SK-N-SH (cell line): ENCODE measurements around the gene MAGI2. TPM values are rescaled to one million over a fixed set of nuclear protein-coding genes. Genes with fewer than 3 reads are reported as not detected.

Experiments
- CTCF ChIA-PET: fragments of 300-600, 350-600 bp; formaldehyde crosslinking; extraction: SDS; loops from one replicate; lab custom pipeline; 2021; lab: Yijun Ruan, JAX
- POLR2A ChIA-PET: fragments of 350-600 bp; sonication (Branson Sonifier 250); formaldehyde crosslinking; extraction: SDS; loops from one replicate; lab custom pipeline; 2020; ENCODE audit warnings: antibody characterized with exemption, inconsistent platforms; lab: Yijun Ruan, JAX
- DNase-seq: peaks from one replicate; pipeline ENCODE4 v3.0.0; 2012
- H2AFZ ChIP-seq: fragments of 200-600 bp; sonication (generic); 2 replicates; pipeline ENCODE4 v1.8.1; 2016; ENCODE audit warnings: antibody characterized with exemption, mild to moderate bottlenecking, low read depth
- H3F3A ChIP-seq: fragments of 200-600 bp; sonication (generic); replicated peaks from 2 replicates; pipeline ENCODE3; 2016; ENCODE audit warnings: antibody characterized with exemption, mild to moderate bottlenecking; ENCODE audit not compliant: insufficient read depth
- H3K27ac ChIP-seq, 2 experiments: fragments of 200-500 bp in 1 of 2; fragments of 200-600 bp in 1 of 2; sonication (Bioruptor generic) in 1 of 2; sonication (generic), shearing (Covaris generic) in 1 of 2; 2 replicates each; pipeline versions ENCODE4 v1.5.1 to v1.6.1; 2014 to 2016; ENCODE audit warnings: low read depth in 2 of 2, inconsistent platforms in 1 of 2, low read length in 1 of 2, mild to moderate bottlenecking in 1 of 2, mixed read lengths in 1 of 2
- H3K27me3 ChIP-seq: fragments of 200-600 bp; sonication (generic), shearing (Covaris generic); 2 replicates; pipeline ENCODE4 v1.6.1; 2016; ENCODE audit warnings: mixed run types; ENCODE audit not compliant: insufficient read depth
- H3K36me3 ChIP-seq, 2 experiments: fragments of 200-500 bp in 1 of 2; fragments of 200-600 bp in 1 of 2; sonication (Bioruptor generic) in 1 of 2; sonication (generic) in 1 of 2; replicated peaks in 1 of 2; 2 replicates each; pipeline versions ENCODE3 to v1.5.1; 2014 to 2016; ENCODE audit warnings: low read length in 1 of 2, mild to moderate bottlenecking in 1 of 2; ENCODE audit not compliant: insufficient read depth in 2 of 2, control insufficient read depth in 1 of 2
- H3K4me1 ChIP-seq, 2 experiments: fragments of 200-500 bp in 1 of 2; fragments of 200-600 bp in 1 of 2; sonication (Bioruptor generic) in 1 of 2; sonication (generic), shearing (Covaris generic) in 1 of 2; 2 replicates each; pipeline versions ENCODE4 v1.5.1 to v1.6.1; 2014 to 2016; ENCODE audit warnings: low read depth in 1 of 2, low read length in 1 of 2, mixed run types in 1 of 2; ENCODE audit not compliant: insufficient read depth in 2 of 2, control insufficient read depth in 1 of 2
- H3K4me2 ChIP-seq: fragments of 200-600 bp; sonication (generic), shearing (Covaris generic); 2 replicates; pipeline ENCODE4 v1.6.1; 2017; ENCODE audit warnings: mixed run types
- H3K4me3 ChIP-seq, 2 experiments: fragments of 200-500 bp in 1 of 2; fragments of 200-600 bp in 1 of 2; sonication (Bioruptor generic) in 1 of 2; sonication (generic), shearing (Covaris generic) in 1 of 2; 2 replicates each; pipeline versions ENCODE4 v1.5.1 to v1.8.1; 2014 to 2016; ENCODE audit warnings: low read depth in 2 of 2, inconsistent platforms in 1 of 2, low read length in 1 of 2, mild to moderate bottlenecking in 1 of 2, mixed read lengths in 1 of 2, moderate library complexity in 1 of 2
- H3K79me2 ChIP-seq: fragments of 200-600 bp; sonication (generic); 2 replicates; pipeline ENCODE4 v1.8.1; 2017; ENCODE audit warnings: mild to moderate bottlenecking; ENCODE audit not compliant: insufficient read depth
- H3K9ac ChIP-seq: fragments of 200-600 bp; sonication (generic); 2 replicates; pipeline ENCODE4 v1.6.1; 2017; ENCODE audit warnings: mixed run types
- H3K9me2 ChIP-seq: fragments of 200-600 bp; sonication (generic); 2 replicates; pipeline ENCODE4 v1.6.1; 2017; ENCODE audit warnings: mixed run types
- H3K9me3 ChIP-seq: fragments of 200-600 bp; sonication (generic); 2 replicates; pipeline ENCODE4 v1.6.1; 2017; ENCODE audit warnings: mixed run types, mild to moderate bottlenecking, moderate library complexity
- H4K20me1 ChIP-seq: fragments of 200-600 bp; sonication (generic); 2 replicates; pipeline ENCODE4 v1.6.1; 2017; ENCODE audit warnings: mild to moderate bottlenecking, mixed run types; ENCODE audit not compliant: insufficient read depth
- CHD2 ChIP-seq: fragments of 150-350 bp; IDR thresholded peaks from 2 replicates; pipeline ENCODE4 v1.6.1; 2018; ENCODE audit warnings: low read length; ENCODE audit not compliant: partially characterized antibody
- EP300 ChIP-seq, 2 experiments: IDR thresholded peaks; 2 replicates each; pipeline versions ENCODE4 v1.4.0 to v1.6.1; 2012; ENCODE audit warnings: borderline replicate concordance in 1 of 2, low read depth in 1 of 2, low read length in 1 of 2
- EZH2phosphoT487 ChIP-seq: fragments of 200-600 bp; sonication (generic); IDR thresholded peaks from 2 replicates; pipeline ENCODE4 v1.6.1; 2017; ENCODE audit warnings: low read depth, mixed run types, mild to moderate bottlenecking, antibody characterized with exemption, moderate library complexity, borderline replicate concordance
- FOSL2 ChIP-seq: IDR thresholded peaks from 2 replicates; pipeline ENCODE4 v1.4.0; 2012; ENCODE audit warnings: low read depth, mild to moderate bottlenecking, moderate library complexity, borderline replicate concordance
- FOXJ3 ChIP-seq: sonication (generic); formaldehyde crosslinking; IDR thresholded peaks from 2 replicates; pipeline ENCODE4 v1.5.1; 2020; ENCODE audit warnings: mild to moderate bottlenecking, missing genetic modification reagents
- JUND ChIP-seq: IDR thresholded peaks from 2 replicates; pipeline ENCODE4 v1.4.0; 2012
- RXRA ChIP-seq: IDR thresholded peaks from 2 replicates; pipeline ENCODE4 v1.4.0; 2012; ENCODE audit warnings: low read depth, mild to moderate bottlenecking, borderline replicate concordance
- SMC3 ChIP-seq: IDR thresholded peaks from 2 replicates; pipeline ENCODE4 v1.6.1; 2012; ENCODE audit warnings: low read depth, low read length, improper control_type of control experiment
- TCF12 ChIP-seq: IDR thresholded peaks from 2 replicates; pipeline ENCODE4 v1.4.0; 2012
- YY1 ChIP-seq: IDR thresholded peaks from 2 replicates; pipeline ENCODE4 v1.4.0; 2012; ENCODE audit warnings: low read depth, mild to moderate bottlenecking
- WGBS: methylation state at CpG from one replicate; pipeline ENCODE4 v1.1.6; 2017; ENCODE audit warnings: low lambda C conversion rate; 5-methylcytosine and 5-hydroxymethylcytosine counted together
- polyA plus RNA-seq, 3 experiments: library from polyadenylated mRNA; depleted of rRNA; stranded (reverse); fragments of >200 nt; gene quantifications; 2 replicates each; pipeline ENCODE4 v1.2.3, GENCODE V29; 2012
- TF ChIP-seq, protein P1 (sequence below): IDR thresholded peaks from 2 replicates; pipeline ENCODE4; 2012
- TF ChIP-seq, protein P2 (sequence below): IDR thresholded peaks from 2 replicates; pipeline ENCODE4 v1.4.0; 2012; ENCODE audit warnings: low read depth
- TF ChIP-seq, protein P3 (sequence below): IDR thresholded peaks from 2 replicates; pipeline ENCODE4 v1.4.0; 2012; ENCODE audit warnings: low read depth, borderline replicate concordance

MAGI2 gene
- polyA plus RNA-seq, 1 of the 3 experiments (the other 2 are of a cell fraction): 1.1 TPM

DNA sequence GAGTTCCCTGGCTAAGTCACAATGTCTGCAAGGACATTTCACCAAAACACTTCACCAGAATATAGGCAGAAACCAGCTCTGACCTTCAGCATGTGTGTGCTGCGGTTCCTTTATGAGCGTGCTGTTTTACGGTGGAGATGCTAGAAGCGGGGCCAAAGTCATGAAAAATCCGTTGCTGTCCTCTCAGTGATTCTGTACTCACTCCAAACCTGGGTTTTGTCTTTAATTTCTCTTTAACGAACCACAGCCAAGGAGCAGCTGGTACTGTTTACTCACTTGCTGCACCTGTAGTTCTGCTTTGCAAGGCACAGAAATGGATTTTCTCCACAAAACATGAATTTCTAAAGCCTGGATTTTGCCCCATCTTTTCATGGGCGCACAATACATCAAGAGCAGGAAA is 1015.0 kb downstream of the MAGI2 start:
- H3F3A ChIP-seq: no peaks in the 10 kb centered on the region
- H3K27me3 ChIP-seq: no peaks in the 10 kb centered on the region
- H2AFZ ChIP-seq: no peak overlapping the region
- WGBS: 91% methylated on average over 7 of the region's 7 CpGs
- H3K9me3 ChIP-seq: no peaks in the 10 kb centered on the region
- H3K9me2 ChIP-seq: no peaks in the 10 kb centered on the region
- no peak overlapping the region for H3K27ac ChIP-seq
- no peaks in the 10 kb centered on the region for H3K79me2 ChIP-seq
- H3K36me3 ChIP-seq: no peaks in the 10 kb centered on the region
- no peak for TF ChIP-seq RXRA
- TF ChIP-seq, protein P1, sequence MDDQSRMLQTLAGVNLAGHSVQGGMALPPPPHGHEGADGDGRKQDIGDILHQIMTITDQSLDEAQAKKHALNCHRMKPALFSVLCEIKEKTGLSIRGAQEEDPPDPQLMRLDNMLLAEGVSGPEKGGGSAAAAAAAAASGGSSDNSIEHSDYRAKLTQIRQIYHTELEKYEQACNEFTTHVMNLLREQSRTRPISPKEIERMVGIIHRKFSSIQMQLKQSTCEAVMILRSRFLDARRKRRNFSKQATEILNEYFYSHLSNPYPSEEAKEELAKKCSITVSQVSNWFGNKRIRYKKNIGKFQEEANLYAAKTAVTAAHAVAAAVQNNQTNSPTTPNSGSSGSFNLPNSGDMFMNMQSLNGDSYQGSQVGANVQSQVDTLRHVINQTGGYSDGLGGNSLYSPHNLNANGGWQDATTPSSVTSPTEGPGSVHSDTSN: no peak
- H3K4me1 ChIP-seq: no peaks in the 10 kb centered on the region; a peak in 2 of 4 replicates
- POLR2A ChIA-PET: no interaction called here
- no peaks in the 10 kb centered on the region for H4K20me1 ChIP-seq
- CTCF ChIA-PET: interaction anchor here (0.7 to 1.4 kb wide), 2 partner anchors 10 to 418 kb away, joined by 3 to 4 read pairs; no protein-coding TSS in a partner anchor
- H3K4me2 ChIP-seq: no peak overlapping the region
- DNase-seq: no peak
- no peak overlapping the region for H3K9ac ChIP-seq
- H3K4me3 ChIP-seq: no peak overlapping the region

DNA sequence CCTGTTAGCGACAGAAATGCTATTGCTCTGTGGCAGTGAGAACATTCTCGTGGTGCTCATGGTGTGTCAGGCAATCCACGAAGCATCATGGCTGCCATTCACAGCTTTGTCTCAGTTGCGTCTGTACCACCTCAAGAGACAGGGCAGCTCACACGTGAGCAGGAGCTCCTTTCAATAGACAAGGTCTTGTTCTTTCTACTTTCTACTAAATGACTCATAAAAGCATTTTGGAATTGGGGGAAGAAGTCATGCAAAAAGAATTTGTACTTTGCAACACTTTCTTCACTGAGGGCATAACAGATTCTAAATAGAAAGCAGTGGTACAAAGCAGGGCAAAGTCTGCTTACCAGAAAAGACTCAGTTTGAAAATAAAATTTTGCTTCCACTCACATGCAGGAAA is 1016.3 kb downstream of the MAGI2 start:
- Histone ChIP-seq H3K4me2 (peak overlapping the region; percentile 12; the same call in 1 of the 2 replicates), H2AFZ (peak overlapping the region; percentile 66)
- TF ChIP-seq JUND: peak; percentile 59
- TF ChIP-seq FOXJ3: no peak
- TF ChIP-seq SMC3: no peak
- TF ChIP-seq, protein P2, sequence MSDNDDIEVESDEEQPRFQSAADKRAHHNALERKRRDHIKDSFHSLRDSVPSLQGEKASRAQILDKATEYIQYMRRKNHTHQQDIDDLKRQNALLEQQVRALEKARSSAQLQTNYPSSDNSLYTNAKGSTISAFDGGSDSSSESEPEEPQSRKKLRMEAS: peak; percentile 52; the same call in 1 of the 2 replicates
- no peak for TF ChIP-seq EZH2phosphoT487
- no peak for TF ChIP-seq CHD2
- TF ChIP-seq, protein P3, sequence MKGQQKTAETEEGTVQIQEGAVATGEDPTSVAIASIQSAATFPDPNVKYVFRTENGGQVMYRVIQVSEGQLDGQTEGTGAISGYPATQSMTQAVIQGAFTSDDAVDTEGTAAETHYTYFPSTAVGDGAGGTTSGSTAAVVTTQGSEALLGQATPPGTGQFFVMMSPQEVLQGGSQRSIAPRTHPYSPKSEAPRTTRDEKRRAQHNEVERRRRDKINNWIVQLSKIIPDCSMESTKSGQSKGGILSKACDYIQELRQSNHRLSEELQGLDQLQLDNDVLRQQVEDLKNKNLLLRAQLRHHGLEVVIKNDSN: no peak
- peak; percentile 76; the same call in 1 of the 2 replicates for TF ChIP-seq FOSL2
- TF ChIP-seq YY1: peak; percentile 54; the same call in 1 of the 2 replicates
- 0 out of 2 replicates have a peak, but pooled peaks have one; percentile 18 for TF ChIP-seq TCF12
- no peak for TF ChIP-seq EP300 (IDR thresholded peaks at IDR 0.05; ENCODE audit: borderline replicate concordance in 1 of 2, low read depth in 1 of 2, low read length in 1 of 2)

More for the DNA sequence above, 1016.3 kb downstream of the MAGI2 start:
- Histone ChIP-seq H3K4me1 (no peaks in the 10 kb centered on the region; a peak in 1 of 4 replicates), H3K4me3 (no peak overlapping the region), H3K36me3 (no peaks in the 10 kb centered on the region), H3K9me3 (no peaks in the 10 kb centered on the region), H3K27ac (peak overlapping the region in 1 of 2 experiments; percentile 24; a peak in 2 of 4 replicates), H3K9me2 (no peaks in the 10 kb centered on the region), H3K9ac (no peak overlapping the region), H3F3A (no peaks in the 10 kb centered on the region), H3K27me3 (no peaks in the 10 kb centered on the region), H4K20me1 (no peaks in the 10 kb centered on the region), H3K79me2 (no peaks in the 10 kb centered on the region)
- POLR2A ChIA-PET: no interaction called here
- 42% methylated on average over 5 of the region's 5 CpGs for WGBS
- no peak for DNase-seq
- CTCF ChIA-PET: interaction anchor here (1.2 kb wide), 1 partner anchor 14 kb away, joined by 3 read pairs; no protein-coding TSS in a partner anchor
